Hepatic stellate cell (primary cell): ENCODE data around the gene YTHDF2.
"Not testable (repeated sequence)": the region's sequence is repeated elsewhere in the genome, so short reads cannot be mapped to it uniquely, and the experiment has no call there.

ENCODE experiments used
- DNase-seq: peaks from one replicate; pipeline ENCODE4 v3.0.0; 2011; ENCODE audit warnings: low spot score

The YTHDF2 gene

GRCh38 chr1:28759257-28759656, 22.5 kb downstream of the YTHDF2 start:
- no peak for DNase-seq

DNA sequence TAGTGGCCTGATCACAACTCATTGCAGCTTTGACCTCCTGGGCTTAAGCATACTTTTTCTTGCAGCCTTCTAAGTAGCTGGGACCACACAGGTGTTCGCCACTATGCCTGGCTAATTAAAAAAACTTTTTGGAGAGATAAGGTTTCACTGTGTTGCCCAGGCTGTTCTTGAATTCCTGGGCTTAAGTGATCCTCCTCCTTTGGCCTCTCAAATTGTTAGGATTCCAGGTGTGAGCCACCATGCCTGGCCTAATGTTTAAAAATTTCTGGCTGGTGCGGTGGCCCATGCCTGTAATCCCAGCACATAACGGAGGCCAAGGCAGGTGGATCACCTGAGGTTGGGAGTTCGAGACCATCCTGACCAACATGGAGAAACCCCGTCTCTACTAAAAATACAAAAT, 24.4 kb downstream of the YTHDF2 start:
- no peak for DNase-seq

GRCh38 chr1:28766532-28767183, 29.9 kb downstream of the YTHDF2 start:
- DNase-seq = no peak

GRCh38 chr1:28770601-28771165, 33.9 kb downstream of the YTHDF2 start:
- no peak for DNase-seq

DNA sequence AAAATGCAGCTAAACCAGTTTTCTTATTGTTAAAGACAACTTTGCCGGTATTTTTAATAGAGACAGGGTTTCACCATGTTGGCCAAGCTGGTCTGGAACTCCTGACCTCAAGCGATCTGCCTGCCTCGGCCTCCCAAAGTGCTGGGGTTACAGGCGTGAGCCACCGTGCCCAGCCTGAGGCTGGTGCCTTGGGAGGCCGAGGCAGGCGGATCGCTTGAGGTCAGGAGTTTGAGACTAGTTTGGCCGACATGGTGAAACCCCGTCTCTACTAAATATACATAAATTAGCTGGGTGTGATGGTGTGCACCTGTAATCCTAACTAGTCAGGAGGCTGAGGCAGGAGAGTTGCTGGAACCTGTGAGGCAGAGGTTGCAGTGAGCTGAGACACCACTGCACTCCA, 35.2 kb downstream of the YTHDF2 start:
- not testable (repeated sequence) for DNase-seq

- no peak for DNase-seq
Observed at GRCh38 chr1:28773105-28773504, 36.4 kb downstream of the YTHDF2 start.

- peak; percentile 74 for DNase-seq
Observed at GRCh38 chr1:28775121-28775942, 38.6 kb downstream of the YTHDF2 start.

DNA sequence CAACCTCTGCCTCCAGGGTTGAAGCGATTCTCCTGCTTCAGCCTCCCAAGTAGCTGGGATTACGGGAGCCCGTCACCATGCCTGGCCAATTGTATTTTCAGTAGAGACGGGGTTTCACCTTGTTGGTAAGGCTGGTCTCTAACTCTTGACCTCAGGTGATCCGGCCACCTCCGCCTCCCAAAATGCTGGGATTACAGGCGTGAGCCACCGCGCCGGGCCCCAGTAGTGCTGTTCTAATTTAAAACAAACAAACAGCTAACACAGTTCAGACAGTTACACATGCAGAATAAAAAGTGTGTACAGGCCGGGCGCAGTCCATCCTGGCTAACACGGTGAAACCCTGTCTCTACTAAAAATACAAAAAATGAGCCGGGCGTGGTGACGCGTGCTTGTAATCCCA, 39.6 kb downstream of the YTHDF2 start:
- DNase-seq = no peak

GRCh38 chr1:28778021-28778420, 41.3 kb downstream of the YTHDF2 start:
- DNase-seq = no peak

- DNase-seq = no peak
Observed at GRCh38 chr1:28779751-28780408, 43.1 kb downstream of the YTHDF2 start.

DNA sequence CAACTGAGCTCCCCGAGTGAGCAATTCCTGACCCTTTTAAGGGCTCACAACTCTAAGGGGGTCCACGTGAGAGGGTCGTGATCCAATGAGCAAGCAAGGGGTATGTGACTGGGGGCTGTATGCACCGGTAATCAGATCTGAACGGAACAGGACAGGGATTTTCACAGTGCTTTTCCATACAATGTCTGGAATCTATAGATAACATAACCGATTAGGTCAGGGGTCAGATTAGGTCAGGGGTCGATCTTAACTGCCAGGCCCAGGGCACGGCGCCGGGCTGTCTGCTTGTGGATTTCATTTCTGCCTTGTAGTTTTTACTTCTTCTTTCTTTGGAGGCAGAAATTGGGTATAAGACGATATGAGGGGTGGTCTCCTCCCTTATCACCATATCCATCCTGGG, 44.6 kb downstream of the YTHDF2 start:
- no peak for DNase-seq

- no peak for DNase-seq
Observed at GRCh38 chr1:28782011-28782410, 45.3 kb downstream of the YTHDF2 start.

- DNase-seq = no peak
Observed at GRCh38 chr1:28783363-28783762, 46.6 kb downstream of the YTHDF2 start.

DNA sequence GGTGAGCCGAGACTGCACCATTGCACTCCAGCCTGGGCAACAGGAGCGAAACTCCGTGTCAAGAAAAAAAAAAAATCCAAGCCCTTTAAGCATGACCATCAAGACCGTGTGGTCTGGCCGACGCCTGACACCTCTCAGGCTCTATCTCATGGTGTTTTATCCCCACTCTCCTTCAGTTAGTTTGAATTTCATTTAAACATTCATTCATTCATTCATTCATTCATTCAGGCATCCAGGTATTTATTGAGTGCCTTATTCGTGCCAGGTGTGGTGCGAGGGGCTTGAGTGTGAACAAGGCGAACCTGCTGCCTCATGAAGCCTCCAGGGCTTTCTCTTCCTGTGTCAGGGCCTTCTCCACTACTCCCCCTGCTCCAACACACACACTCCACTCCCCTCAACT, 52.7 kb downstream of the YTHDF2 start:
- no peak for DNase-seq

- no peak for DNase-seq
Observed at GRCh38 chr1:28789816-28790215, 53.1 kb downstream of the YTHDF2 start.

DNA sequence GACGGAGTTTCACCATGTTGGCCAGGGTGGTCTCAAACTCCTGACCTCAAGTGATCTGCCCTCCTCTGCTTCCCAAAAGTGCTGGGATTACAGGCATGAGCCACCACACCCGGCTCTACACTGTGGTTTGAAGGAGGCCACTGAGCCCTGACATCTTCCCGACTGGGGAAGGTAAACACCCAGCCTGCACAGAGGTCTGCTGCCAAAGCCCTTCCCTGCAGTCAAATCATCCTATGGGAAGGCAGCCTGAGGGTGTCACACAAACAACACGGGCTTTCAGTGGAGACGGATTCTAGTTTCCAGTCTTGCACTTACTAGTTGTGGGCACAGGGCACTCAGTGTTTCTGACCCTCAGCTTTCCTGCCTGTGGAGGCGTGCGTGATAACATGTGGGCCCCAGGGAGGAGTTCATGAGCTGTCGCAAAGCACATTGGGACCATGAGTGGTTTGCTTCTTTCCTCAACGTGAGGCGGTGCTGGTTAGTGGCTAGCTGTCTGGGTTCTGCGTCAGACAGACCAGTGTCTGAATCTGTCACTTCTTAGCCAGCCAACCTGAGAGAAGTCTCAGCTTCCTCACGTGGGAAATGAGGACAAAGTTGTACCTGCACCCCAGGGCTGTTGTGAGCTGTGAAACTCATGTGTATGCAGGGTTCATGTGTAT, 53.8 kb downstream of the YTHDF2 start:
- DNase-seq = no peak

- not testable (repeated sequence) for DNase-seq
Observed at GRCh38 chr1:28791929-28792328, 55.2 kb downstream of the YTHDF2 start.

- DNase-seq = no peak
Observed at GRCh38 chr1:28792644-28793121, 55.9 kb downstream of the YTHDF2 start.

GRCh38 chr1:28794582-28794981, 57.8 kb downstream of the YTHDF2 start:
- DNase-seq = not testable (repeated sequence)

GRCh38 chr1:28796352-28797211, 59.8 kb downstream of the YTHDF2 start:
- DNase-seq = no peak

GRCh38 chr1:28800324-28800723, 63.6 kb downstream of the YTHDF2 start:
- DNase-seq = no peak
